Measurements from ENCODE around the gene NID1.
"Not testable (repeated sequence)": the region's sequence is repeated elsewhere in the genome, so short reads cannot be mapped to it uniquely, and the experiment has no call there.

Gene NID1

GRCh38 chr1:235972691-235973090 is 92.2 kb downstream of the NID1 start:
- in situ Hi-C loops (cut with HindIII; ENCODE audit: low sequenced_read_pairs), result loop anchor here (5.0 kb wide), 6 partner anchors 40 to 195 kb away; partner anchors contain the start of gene LYST

DNA sequence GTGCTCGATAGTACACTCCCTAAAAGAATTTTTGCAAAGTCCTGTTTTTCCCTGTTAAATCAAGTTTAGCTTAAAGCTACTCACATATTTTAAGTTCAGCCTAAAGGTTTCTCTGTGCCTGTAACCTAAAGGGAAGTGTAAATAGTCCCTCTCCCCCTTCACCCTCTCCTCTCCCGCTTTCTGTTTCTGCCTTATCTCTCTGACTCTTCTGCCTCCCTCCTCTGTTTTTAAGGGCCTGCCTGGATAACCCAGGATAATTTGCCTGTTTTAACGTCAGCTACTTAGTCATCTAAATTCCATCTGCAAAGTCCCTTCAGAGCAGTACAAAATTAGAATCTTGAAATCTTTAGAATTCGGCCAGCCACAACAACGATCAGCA is 92.6 kb downstream of the NID1 start:
- in situ Hi-C loops (cut with HindIII; ENCODE audit: low sequenced_read_pairs), result loop anchor here (5.0 kb wide), 6 partner anchors 40 to 195 kb away; partner anchors contain the start of gene LYST

- in situ Hi-C loops (cut with HindIII; ENCODE audit: low sequenced_read_pairs), result loop anchor here (5.0 kb wide), 6 partner anchors 39 to 194 kb away; partner anchors contain the start of gene LYST
Observed at GRCh38 chr1:235971571-235972310, 93.1 kb downstream of the NID1 start.

- in situ Hi-C loops (cut with HindIII; ENCODE audit: low sequenced_read_pairs), result loop anchor here (5.0 kb wide), 6 partner anchors 39 to 194 kb away; partner anchors contain the start of gene LYST
Observed at GRCh38 chr1:235971020-235971419, 93.9 kb downstream of the NID1 start.

DNA sequence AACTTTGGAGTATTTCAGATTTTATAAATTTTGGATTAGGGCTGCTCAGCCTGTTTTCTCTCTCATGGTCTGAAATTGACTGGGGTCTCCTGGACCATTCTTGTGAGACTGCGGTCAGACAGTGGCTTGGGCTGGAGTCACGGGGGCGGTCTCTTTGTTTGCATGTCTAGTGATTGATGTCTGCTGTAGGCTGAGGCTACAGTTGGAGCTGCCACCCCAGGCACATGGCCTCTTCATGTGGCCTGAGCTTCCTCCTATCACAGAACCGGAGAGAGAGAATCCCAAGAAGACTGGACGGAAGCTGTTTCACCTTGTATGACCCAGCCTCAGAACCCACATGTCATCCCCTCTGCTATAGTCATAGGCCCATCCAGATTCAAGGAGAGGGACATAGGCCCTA is 96.1 kb downstream of the NID1 start:
- in situ Hi-C loops (cut with HindIII; ENCODE audit: low sequenced_read_pairs), result no loop called here

DNA sequence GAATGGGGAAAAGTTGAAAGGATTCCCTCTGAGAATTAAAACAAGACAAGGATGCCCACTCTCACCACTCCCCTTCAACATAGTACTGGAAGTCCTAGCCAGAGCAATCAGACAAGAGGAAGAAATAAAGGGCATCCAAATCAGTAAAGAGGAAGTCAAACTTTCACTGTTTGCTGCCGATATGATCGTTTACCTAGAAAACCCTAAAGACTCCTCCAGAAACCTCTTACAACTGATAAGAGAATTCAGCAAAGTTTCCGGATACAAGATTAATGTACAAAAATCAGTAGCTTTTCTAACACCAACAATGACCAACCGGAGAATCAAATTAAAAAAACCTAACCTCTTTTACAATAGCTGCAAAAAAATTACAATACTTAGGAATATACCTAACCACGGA is 98.8 kb downstream of the NID1 start:
- in situ Hi-C loops (cut with HindIII; ENCODE audit: low sequenced_read_pairs), result not testable (repeated sequence)

GRCh38 chr1:235960809-235961208 is 104.1 kb downstream of the NID1 start:
- in situ Hi-C loops (cut with HindIII; ENCODE audit: low sequenced_read_pairs), result no loop called here

GRCh38 chr1:235958021-235958420 is 106.9 kb downstream of the NID1 start:
- in situ Hi-C loops (cut with HindIII; ENCODE audit: low sequenced_read_pairs), result no loop called here

DNA sequence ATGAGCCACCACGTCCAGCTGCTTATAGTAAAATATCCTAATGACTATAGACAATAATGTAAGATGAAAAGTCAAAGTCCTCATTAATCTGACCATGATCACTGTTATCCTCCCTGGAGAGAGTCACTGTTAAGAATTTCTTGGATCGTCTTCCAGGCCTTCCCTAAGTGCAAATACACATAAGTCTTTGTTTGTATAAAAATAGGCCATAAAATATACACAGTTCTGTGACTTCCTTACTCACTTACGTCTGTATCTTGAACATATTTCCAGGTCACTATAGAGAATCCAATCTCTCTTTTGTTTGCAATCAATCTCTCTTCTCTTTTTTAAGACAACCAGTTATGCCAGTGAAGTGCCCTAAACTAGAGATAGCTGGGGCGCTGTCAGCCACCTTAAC is 109.1 kb downstream of the NID1 start:
- in situ Hi-C loops (cut with HindIII; ENCODE audit: low sequenced_read_pairs), result no loop called here

DNA sequence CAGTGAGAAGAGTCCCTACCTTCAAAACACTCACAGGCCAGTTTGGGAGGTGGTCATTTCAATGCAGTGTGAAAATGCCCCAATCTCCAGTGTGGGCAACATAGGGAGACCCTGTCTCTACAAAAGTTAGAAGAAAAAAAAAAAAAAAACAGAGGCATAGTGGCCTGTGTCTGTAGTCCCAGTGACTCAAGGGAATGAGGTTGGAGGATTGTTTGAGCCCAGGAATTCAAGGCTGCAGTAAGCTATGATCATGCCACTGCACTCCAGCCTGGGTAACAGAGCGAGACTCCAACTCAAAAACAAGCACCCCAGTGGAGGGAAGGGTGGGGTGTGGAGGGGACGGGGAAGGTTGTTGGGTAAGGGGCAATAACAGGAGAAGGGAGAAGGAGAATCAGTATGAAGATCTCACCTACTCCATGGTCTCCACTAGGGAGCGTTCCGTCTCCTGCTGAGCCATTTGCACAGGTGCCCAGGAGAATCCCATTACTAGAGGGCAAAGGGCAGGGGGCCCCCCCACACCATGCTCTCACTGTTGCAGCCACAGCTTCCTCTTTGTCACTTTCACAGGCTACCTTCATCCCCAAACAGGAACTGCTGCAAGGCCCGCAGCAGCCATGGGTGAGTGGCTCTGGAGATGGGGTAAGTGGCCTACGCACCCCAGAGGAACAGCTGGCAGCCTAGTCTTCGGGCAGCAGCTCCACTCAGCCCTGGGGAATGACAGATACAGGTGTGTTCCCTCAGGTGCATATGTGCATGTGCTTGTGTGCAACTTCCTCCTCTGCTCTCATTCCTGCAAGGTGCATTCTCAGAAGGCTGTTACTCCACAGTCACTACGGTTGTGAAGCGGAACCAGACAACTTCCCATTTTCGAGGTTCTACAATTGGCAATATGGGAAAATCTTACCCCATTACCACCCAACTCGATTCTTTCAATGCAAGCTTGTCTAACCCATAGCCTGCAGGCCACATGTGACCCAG is 110.3 kb downstream of the NID1 start:
- in situ Hi-C loops (cut with HindIII; ENCODE audit: low sequenced_read_pairs), result no loop called here

GRCh38 chr1:235953801-235954200 is 111.1 kb downstream of the NID1 start:
- in situ Hi-C loops (cut with HindIII; ENCODE audit: low sequenced_read_pairs), result no loop called here

DNA sequence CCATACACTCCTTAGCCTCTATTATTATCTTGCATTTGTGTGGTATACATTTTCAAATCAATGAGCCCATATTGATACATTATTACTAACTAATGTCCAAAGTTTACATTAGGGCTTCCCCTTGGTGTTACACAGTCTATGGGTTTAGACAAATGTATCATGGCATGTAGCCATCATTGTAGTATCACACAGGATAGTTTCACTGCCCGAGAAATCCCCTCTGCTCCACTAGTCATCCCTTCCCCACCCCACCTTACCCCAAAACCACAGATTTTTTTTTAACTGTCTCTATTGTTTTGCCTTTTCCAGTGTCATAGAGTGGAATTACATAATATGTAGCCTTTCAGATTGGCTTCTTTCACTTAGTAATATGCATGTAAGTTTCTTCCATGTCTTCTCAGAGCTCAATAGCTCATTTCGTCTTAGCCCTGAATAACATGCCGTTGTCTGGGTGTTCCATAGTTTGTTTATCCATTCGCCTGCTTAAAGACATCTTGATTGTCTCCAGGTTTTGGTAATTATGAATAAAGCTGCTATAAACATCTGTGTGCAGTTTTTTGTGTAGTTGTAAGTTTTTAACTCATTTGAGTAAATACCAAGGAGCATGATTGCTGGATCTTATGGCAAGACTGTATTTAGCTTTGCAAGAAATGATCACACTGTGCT is 111.8 kb downstream of the NID1 start:
- in situ Hi-C loops (cut with HindIII; ENCODE audit: low sequenced_read_pairs), result no loop called here

DNA sequence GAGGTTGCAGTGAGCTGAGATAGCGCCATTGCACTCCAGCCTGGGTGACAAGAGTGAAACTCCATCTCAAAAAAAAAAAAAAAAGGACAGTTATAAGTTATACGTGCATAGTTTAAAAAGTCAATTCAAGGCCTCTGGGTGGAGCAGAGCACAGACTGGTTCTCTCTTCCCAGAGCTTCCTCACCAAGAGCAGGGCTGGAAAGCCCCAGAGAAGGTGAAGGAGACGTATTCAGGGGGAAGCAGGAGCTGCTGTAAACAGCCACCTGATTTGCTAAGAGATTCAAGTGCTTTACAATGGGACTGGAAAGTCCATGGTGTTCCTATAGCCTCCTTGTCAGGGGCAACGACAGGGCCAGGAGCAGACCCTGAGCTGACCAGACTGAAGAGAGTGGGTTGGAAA is 113.2 kb downstream of the NID1 start:
- in situ Hi-C loops (cut with HindIII; ENCODE audit: low sequenced_read_pairs), result no loop called here

- in situ Hi-C loops (cut with HindIII; ENCODE audit: low sequenced_read_pairs), result no loop called here
Observed at GRCh38 chr1:235950318-235950717, 114.6 kb downstream of the NID1 start.

DNA sequence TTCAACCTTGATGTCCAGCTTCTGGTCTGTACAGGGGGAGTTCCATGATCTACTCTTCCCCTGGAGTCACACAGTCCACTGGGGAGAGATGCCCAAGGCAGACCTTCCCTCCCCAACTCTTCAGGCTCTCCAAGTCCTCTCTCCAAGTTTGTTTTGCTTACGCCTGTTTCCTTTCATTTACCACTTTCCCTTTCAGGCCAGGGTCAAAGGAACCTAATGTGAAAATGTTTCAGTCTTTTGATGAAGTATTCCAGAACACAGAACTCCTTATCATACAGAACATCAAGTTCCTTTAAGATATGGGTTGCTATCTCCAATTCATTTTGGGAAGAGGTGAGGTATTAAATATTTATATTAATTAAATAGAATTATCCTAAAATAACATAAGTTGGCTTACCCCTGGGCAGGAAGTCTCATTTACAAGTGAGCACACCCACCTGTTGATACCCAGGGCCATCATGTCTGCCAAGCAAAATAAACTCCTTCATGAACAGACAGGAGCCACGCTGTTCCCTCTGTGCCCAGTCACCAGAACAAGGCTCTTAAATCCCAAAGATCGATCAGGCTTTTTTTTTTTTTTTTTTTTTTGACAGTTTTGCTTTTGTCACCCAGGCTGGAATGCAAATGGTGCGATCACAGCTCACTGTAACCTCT is 116.0 kb downstream of the NID1 start:
- in situ Hi-C loops (cut with HindIII; ENCODE audit: low sequenced_read_pairs), result no loop called here

DNA sequence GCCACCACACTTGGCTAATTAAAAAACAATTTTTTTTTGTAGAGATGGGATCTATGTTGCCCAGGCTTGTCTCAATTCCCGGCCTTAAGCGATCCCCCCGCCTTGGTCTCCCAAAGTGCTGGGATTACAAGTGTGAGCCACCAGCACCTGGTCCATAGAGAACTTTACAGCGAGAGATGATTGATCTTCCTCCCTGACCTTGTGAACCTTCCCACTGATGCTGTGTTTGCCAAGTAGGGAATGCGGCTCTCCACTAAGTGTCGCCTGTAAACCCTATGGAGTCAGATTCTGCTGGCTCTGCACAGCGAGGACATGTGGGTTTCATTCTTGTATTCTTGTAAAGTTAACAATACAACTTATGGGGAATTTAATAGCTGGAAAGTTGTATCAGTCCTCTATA is 116.9 kb downstream of the NID1 start:
- in situ Hi-C loops (cut with HindIII; ENCODE audit: low sequenced_read_pairs), result no loop called here

GRCh38 chr1:235946571-235946981 is 118.3 kb downstream of the NID1 start:
- in situ Hi-C loops (cut with HindIII; ENCODE audit: low sequenced_read_pairs), result no loop called here

- in situ Hi-C loops (cut with HindIII; ENCODE audit: low sequenced_read_pairs), result no loop called here
Observed at GRCh38 chr1:235945775-235946570, 118.9 kb downstream of the NID1 start.

DNA sequence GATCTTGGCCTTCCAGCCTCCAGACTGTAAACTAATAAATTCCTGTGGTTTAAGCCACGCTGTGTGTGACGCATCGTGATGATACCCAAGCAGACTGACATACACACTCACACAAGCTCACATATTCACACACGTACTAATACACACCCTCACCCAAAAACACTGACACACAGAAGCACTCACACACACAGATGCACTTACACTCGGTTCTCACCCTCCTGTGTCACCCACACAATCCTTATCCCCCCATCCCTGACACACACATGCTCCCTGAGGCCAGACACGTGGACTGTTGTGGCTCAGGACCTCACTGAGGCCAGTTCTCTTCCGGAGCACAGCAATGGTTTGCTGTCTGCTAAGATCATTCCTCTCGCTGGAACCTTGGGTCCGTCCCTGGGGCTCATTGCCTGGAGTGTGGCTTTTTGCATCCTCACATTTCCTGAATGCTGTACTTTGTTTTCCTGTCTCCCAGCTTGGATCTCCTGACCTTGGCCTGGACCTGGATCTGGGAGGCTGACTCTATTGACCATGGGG is 121.2 kb downstream of the NID1 start:
- in situ Hi-C loops (cut with HindIII; ENCODE audit: low sequenced_read_pairs), result no loop called here

All from endothelial cell of hepatic sinusoid (primary cell).